GM18907 (cell line): ENCODE measurements around the gene MKS1.

Experiments used
- ATAC-seq: cut with Tn5 transposase; IDR thresholded peaks from one replicate; pipeline ENCODE4 v1.9.1; 2021; ENCODE audit warnings: mild to moderate bottlenecking, moderate library complexity; ENCODE audit not compliant: unreplicated experiment

Gene MKS1

GRCh38 chr17:58204796-58205195 lies 14.3 kb downstream of the MKS1 start:
- no peak for ATAC-seq

GRCh38 chr17:58202859-58203258 lies 16.2 kb downstream of the MKS1 start:
- no peak for ATAC-seq

GRCh38 chr17:58200024-58200633 lies 18.9 kb downstream of the MKS1 start:
- ATAC-seq = no peak

GRCh38 chr17:58196610-58197009 lies 22.4 kb downstream of the MKS1 start:
- no peak for ATAC-seq

- no peak for ATAC-seq
Measured at GRCh38 chr17:58195518-58196123, 23.4 kb downstream of the MKS1 start.

GRCh38 chr17:58193641-58194255 lies 25.3 kb downstream of the MKS1 start:
- no peak for ATAC-seq

- ATAC-seq = no peak
Measured at GRCh38 chr17:58192612-58193011, 26.4 kb downstream of the MKS1 start, which contains the start of gene EPX. Gene EPX (plus strand): TSS chr17:58192726. CDS start chr17:58192847, 121 bp downstream.

- ATAC-seq = no peak
Measured at GRCh38 chr17:58191241-58191896, 27.7 kb downstream of the MKS1 start.

- ATAC-seq = no peak
Measured at GRCh38 chr17:58189436-58190146, 29.5 kb downstream of the MKS1 start.

- no peak for ATAC-seq
Measured at GRCh38 chr17:58187675-58188074, 31.4 kb downstream of the MKS1 start.

GRCh38 chr17:58187063-58187462 lies 32.0 kb downstream of the MKS1 start:
- ATAC-seq = no peak

- no peak for ATAC-seq
Measured at GRCh38 chr17:58186591-58186990, 32.5 kb downstream of the MKS1 start.

- ATAC-seq = no peak
Measured at GRCh38 chr17:58184986-58185761, 33.9 kb downstream of the MKS1 start.

- ATAC-seq = no peak
Measured at GRCh38 chr17:58184308-58184985, 34.6 kb downstream of the MKS1 start.

GRCh38 chr17:58183514-58183913 lies 35.5 kb downstream of the MKS1 start:
- no peak for ATAC-seq

- ATAC-seq = no peak
Measured at GRCh38 chr17:58181796-58182195, 37.3 kb downstream of the MKS1 start.

GRCh38 chr17:58176200-58176599 lies 42.9 kb downstream of the MKS1 start:
- ATAC-seq = no peak

GRCh38 chr17:58174871-58175270 lies 44.2 kb downstream of the MKS1 start:
- no peak for ATAC-seq

GRCh38 chr17:58172369-58173071 lies 46.5 kb downstream of the MKS1 start:
- ATAC-seq = no peak
